OCI-LY7 (cell line): Measurements from ENCODE around the gene PRDM1. TPM values are rescaled to one million over a fixed set of nuclear protein-coding genes. Genes with fewer than 3 reads are reported as not detected.

ENCODE experiments used
- Bru-seq: library from RNA; stranded (reverse); fragments of 400-500 nt; gene quantifications from one replicate; lab custom pipeline; 2021; lab: Mats Ljungman, UMichigan
- BruChase-seq, 2 experiments: library from RNA; stranded (reverse); fragments of 400-500 nt; gene quantifications; one replicate each; lab custom pipeline; 2021; lab: Mats Ljungman, UMichigan
- BruUV-seq: library from RNA; stranded (reverse); fragments of 400-500 nt; replicated peaks from 2 replicates; lab custom pipeline; 2021; lab: Mats Ljungman, UMichigan
- CTCF ChIA-PET: fragments of 300-600 bp; sonication (Branson Sonifier 250); formaldehyde crosslinking; loops from one replicate; lab custom pipeline; 2022; ENCODE audit warnings: antibody characterized with exemption; ENCODE audit not compliant: unreplicated experiment; lab: Charles Lee
- POLR2A ChIA-PET: fragments of 300-600 bp; sonication (Branson Sonifier 250); formaldehyde crosslinking; loops from one replicate; lab custom pipeline; 2022; ENCODE audit warnings: antibody characterized with exemption; lab: Charles Lee
- DNase-seq: peaks from one replicate; pipeline ENCODE4 v3.0.0-alpha.2; 2015; ENCODE audit warnings: low spot score
- H2AFZ ChIP-seq: fragments of 200-600 bp; sonication (generic), shearing (Covaris generic); 2 replicates; pipeline ENCODE4 v1.6.1; 2014; ENCODE audit warnings: mild to moderate bottlenecking, antibody characterized with exemption, low read length, moderate library complexity
- H3K27ac ChIP-seq: fragments of 200-600 bp; sonication (generic); 2 replicates; pipeline ENCODE4 v1.5.1; 2014; ENCODE audit warnings: mixed run types, low read depth, mild to moderate bottlenecking, moderate library complexity, low read length, inconsistent platforms; ENCODE audit not compliant: poor library complexity, severe bottlenecking
- H3K36me3 ChIP-seq: fragments of 200-600 bp; sonication (generic); 2 replicates; pipeline ENCODE4 v1.6.1; 2014; ENCODE audit warnings: mild to moderate bottlenecking, antibody characterized with exemption, low read length, moderate library complexity, mixed read lengths; ENCODE audit not compliant: insufficient read depth
- H3K4me1 ChIP-seq: fragments of 200-600 bp; sonication (generic); 2 replicates; pipeline ENCODE4 v1.5.1; 2014; ENCODE audit warnings: mild to moderate bottlenecking, low read length; ENCODE audit not compliant: insufficient read depth, poor library complexity, severe bottlenecking
- H3K4me2 ChIP-seq: fragments of 200-600 bp; sonication (generic); 2 replicates; pipeline ENCODE4 v1.6.1; 2014; ENCODE audit warnings: mild to moderate bottlenecking, low read length
- H3K4me3 ChIP-seq: fragments of 200-600 bp; sonication (generic); 2 replicates; pipeline ENCODE4 v1.5.1; 2014; ENCODE audit warnings: mild to moderate bottlenecking, low read depth, low read length; ENCODE audit not compliant: poor library complexity, severe bottlenecking
- H3K79me2 ChIP-seq: fragments of 200-600 bp; sonication (generic); 2 replicates; pipeline ENCODE4 v1.6.1; 2016; ENCODE audit warnings: low read depth, mild to moderate bottlenecking, low read length, moderate library complexity, mixed read lengths; ENCODE audit not compliant: insufficient read depth
- H3K9me2 ChIP-seq: fragments of 200-600 bp; sonication (generic); 2 replicates; pipeline ENCODE4 v1.6.1; 2016; ENCODE audit warnings: mild to moderate bottlenecking, low read length, mixed read lengths; ENCODE audit not compliant: insufficient read depth
- H3K9me3 ChIP-seq: fragments of 200-600 bp; sonication (generic); 2 replicates; pipeline ENCODE4 v1.6.1; 2014; ENCODE audit warnings: mild to moderate bottlenecking, mixed run types, low read length, mixed read lengths
- H4K20me1 ChIP-seq: fragments of 200-600 bp; sonication (generic); 2 replicates; pipeline ENCODE4 v1.6.1; 2014; ENCODE audit warnings: mild to moderate bottlenecking, antibody characterized with exemption, low read length, moderate library complexity, mixed read lengths; ENCODE audit not compliant: insufficient read depth
- EZH2phosphoT487 ChIP-seq: fragments of 200-600 bp; sonication (generic); IDR thresholded peaks from 2 replicates; pipeline ENCODE4 v1.6.1; 2018; ENCODE audit warnings: low read depth, borderline replicate concordance, mild to moderate bottlenecking, mixed run types, antibody characterized with exemption, low read length, moderate library complexity, mixed read lengths
- intact Hi-C: fragments of 100-400 bp; cut with micrococcal nuclease; formaldehyde crosslinking; loops from one replicate; pipeline ENCODE4 v1.10.0; 2022; ENCODE audit not compliant: unreplicated experiment
- long read RNA-seq: library from polyadenylated mRNA; stranded (forward); transcript quantifications from one replicate; pipeline ENCODE4 v2.0.0, GENCODE V29; 2022
- total RNA-seq, 2 experiments: library from RNA; depleted of rRNA in 1 of 2; stranded (reverse); fragments of >200 nt in 1 of 2; shearing (Covaris generic) in 1 of 2; gene quantifications; 2 replicates each; pipeline ENCODE4 v1.2.3, GENCODE V29; 2014 to 2022
- TF ChIP-seq, protein P1 (sequence below): fragments of 200-600 bp; sonication (generic); conservative IDR thresholded peaks from 2 replicates; pipeline ENCODE4 v1.5.1; 2014; ENCODE audit warnings: mild to moderate bottlenecking, antibody characterized with exemption, low read length, moderate library complexity, mixed read lengths

PRDM1 gene
- total RNA-seq (2014; rRNA removed; shearing (Covaris generic)) (1.5 and 2.2 TPM in 2 replicates), total RNA-seq (2022) (1.9 and 3.3 TPM in 2 replicates), Bru-seq, nascent RNA (percentile 51 among the genes with signal in this experiment), BruChase-seq, experiment 1, labeled RNA remaining after a 6-hour chase (percentile 32 among the genes with signal in this experiment), BruChase-seq, experiment 2, labeled RNA remaining after a 2-hour chase (percentile 32 among the genes with signal in this experiment)
- long read RNA-seq, full-length matches to known transcripts, result 2 of 4 reads
- long read RNA-seq, partial matches to known transcripts, result 0 of 4 reads
- long read RNA-seq, other reads (novel, unspliced or antisense), result 2 of 4 reads

DNA sequence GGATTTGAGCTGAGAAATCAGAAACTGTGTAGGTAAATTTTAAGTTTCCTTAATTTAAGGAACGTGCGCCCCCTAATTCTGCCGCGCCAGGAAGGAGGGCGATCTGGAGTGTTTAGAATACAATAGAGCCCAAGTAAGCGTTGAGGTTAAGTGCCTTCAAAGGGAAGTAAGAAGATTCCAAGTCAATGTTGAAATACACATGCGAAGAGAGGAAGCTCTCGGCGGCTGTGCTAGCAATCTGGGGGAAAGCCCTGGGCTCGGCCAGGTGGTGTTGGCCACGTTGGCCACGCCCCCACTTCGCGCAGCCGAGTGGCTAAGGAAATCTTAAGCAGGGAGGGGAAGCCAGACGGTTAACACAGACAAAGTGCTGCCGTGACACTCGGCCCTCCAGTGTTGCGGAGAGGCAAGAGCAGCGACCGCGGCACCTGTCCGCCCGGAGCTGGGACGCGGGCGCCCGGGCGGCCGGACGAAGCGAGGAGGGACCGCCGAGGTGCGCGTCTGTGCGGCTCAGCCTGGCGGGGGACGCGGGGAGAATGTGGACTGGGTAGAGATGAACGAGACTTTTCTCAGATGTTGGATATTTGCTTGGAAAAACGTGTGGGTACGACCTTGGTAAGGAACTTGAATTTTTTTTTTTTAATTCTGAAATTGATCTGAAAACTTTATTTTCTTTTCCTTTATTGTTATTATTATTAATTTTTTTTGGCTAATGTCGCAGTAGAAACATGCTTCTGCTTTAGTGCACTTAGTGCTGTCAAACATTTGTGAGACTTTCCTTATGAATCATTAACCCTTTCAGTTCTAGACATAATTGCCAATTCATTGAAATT is at the start of gene PRDM1:
PRDM1 (plus strand) TSS at position 353 of the 830 bp plus-strand sequence; CDS start at position 571, 218 bp downstream.
- no peaks in the 10 kb centered on the region for H3K9me2 ChIP-seq
- TF ChIP-seq, protein P1, sequence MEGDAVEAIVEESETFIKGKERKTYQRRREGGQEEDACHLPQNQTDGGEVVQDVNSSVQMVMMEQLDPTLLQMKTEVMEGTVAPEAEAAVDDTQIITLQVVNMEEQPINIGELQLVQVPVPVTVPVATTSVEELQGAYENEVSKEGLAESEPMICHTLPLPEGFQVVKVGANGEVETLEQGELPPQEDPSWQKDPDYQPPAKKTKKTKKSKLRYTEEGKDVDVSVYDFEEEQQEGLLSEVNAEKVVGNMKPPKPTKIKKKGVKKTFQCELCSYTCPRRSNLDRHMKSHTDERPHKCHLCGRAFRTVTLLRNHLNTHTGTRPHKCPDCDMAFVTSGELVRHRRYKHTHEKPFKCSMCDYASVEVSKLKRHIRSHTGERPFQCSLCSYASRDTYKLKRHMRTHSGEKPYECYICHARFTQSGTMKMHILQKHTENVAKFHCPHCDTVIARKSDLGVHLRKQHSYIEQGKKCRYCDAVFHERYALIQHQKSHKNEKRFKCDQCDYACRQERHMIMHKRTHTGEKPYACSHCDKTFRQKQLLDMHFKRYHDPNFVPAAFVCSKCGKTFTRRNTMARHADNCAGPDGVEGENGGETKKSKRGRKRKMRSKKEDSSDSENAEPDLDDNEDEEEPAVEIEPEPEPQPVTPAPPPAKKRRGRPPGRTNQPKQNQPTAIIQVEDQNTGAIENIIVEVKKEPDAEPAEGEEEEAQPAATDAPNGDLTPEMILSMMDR, result peak; percentile 69
- no peak for TF ChIP-seq EZH2phosphoT487
- ChIA-PET CTCF (interaction anchor here (0.9 to 1.2 kb wide), 3 partner anchors 10 to 217 kb away, joined by 3 read pairs; no protein-coding TSS in a partner anchor), POLR2A (interaction anchor here (0.6 to 2.5 kb wide), 19 partner anchors 8 to 1804 kb away, joined by 3 to 10 read pairs (median 3); no protein-coding TSS in a partner anchor)
- H3K36me3 ChIP-seq, result no peaks in the 10 kb centered on the region
- H3K4me2 ChIP-seq, result peak within 1 kb of the TSS; percentile 82
- H3K79me2 ChIP-seq, result peaks cover 7% of the 10 kb centered on the region; the same call in 1 of the 2 replicates
- H3K9me3 ChIP-seq, result no peaks in the 10 kb centered on the region
- H3K27ac ChIP-seq, result peak within 1 kb of the TSS; percentile 87
- H4K20me1 ChIP-seq, result no peaks in the 10 kb centered on the region
- BruUV-seq, result TSS peak; percentile 84
- H3K4me3 ChIP-seq, result peak within 1 kb of the TSS; percentile 63
- DNase-seq, result peak; percentile 98
- H2AFZ ChIP-seq, result peak within 1 kb of the TSS; percentile 91
- intact Hi-C loops, result loop anchor here (1.0 to 5.0 kb wide), 3 partner anchors 78 to 655 kb away; no protein-coding TSS in a partner anchor
- peaks cover 73% of the 10 kb centered on the region for H3K4me1 ChIP-seq

DNA sequence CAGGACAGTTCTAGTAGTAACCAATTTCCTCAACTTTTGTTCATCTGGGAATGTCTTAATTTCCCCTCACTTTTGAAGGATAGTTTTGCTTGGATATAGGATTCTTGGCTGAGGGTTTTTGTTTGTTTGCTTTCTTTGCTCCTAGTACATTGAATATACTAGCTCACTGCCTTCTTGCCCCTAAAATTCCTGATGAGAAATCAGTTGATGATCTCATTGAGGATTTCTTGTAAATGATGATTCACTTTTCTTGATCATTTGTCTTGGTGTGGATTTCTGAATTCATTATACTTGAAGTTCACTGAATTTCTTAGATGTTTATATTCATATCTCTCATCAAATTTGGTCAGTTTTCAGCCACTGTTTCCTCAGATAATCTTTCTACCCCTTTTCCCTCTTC is 49.1 kb upstream of the PRDM1 start:
- Histone ChIP-seq H4K20me1 (no peaks in the 10 kb centered on the region), H3K27ac (no peak overlapping the region), H3K9me2 (no peaks in the 10 kb centered on the region), H2AFZ (no peak overlapping the region), H3K4me3 (no peak overlapping the region), H3K79me2 (no peaks in the 10 kb centered on the region), H3K36me3 (no peaks in the 10 kb centered on the region; the same call in 1 of the 2 replicates), H3K4me1 (no peaks in the 10 kb centered on the region), H3K9me3 (peaks cover 3% of the 10 kb centered on the region; the same call in 1 of the 2 replicates), H3K4me2 (no peak overlapping the region)
- no TSS peak for BruUV-seq
- POLR2A ChIA-PET, result interaction anchor here (0.9 kb wide), 1 partner anchor 122 kb away, joined by 3 read pairs; no protein-coding TSS in a partner anchor
- DNase-seq, result no peak
- intact Hi-C loops, result no loop called here
- TF ChIP-seq, protein P1, result no peak
- TF ChIP-seq EZH2phosphoT487, result no peak
- CTCF ChIA-PET, result no interaction called here
